SU-DHL-6 (cell line): Measurements from ENCODE around the gene COL13A1.

Source experiments
- H2AFZ ChIP-seq: fragments of 200-600 bp; sonication (generic); 2 replicates; pipeline ENCODE4 v1.6.1; 2014; ENCODE audit warnings: low read depth, mild to moderate bottlenecking, moderate library complexity, mixed read lengths, antibody characterized with exemption, low read length; ENCODE audit not compliant: severe bottlenecking
- H3F3A ChIP-seq: fragments of 200-600 bp; shearing (Covaris generic); 2 replicates; pipeline ENCODE4 v1.6.0; 2016; ENCODE audit warnings: antibody characterized with exemption, mild to moderate bottlenecking; ENCODE audit not compliant: insufficient read depth
- H3K27ac ChIP-seq: fragments of 200-600 bp; sonication (generic); 2 replicates; pipeline ENCODE4 v1.5.1; 2016; ENCODE audit warnings: low read depth, mild to moderate bottlenecking, low read length, moderate library complexity, mixed read lengths
- H3K27me3 ChIP-seq: fragments of 200-600 bp; sonication (generic), shearing (Covaris generic); 2 replicates; pipeline ENCODE4 v1.6.0; 2014; ENCODE audit warnings: mild to moderate bottlenecking, low read length
- H3K36me3 ChIP-seq: fragments of 200-600 bp; sonication (generic); 2 replicates; pipeline ENCODE4 v1.6.1; 2014; ENCODE audit warnings: mild to moderate bottlenecking, low read length, mixed read lengths
- H3K4me2 ChIP-seq: fragments of 300-600, 200-600 bp; shearing (Covaris generic), sonication (generic); 2 replicates; pipeline ENCODE4 v1.6.0; 2014; ENCODE audit warnings: low read length, low read depth, mild to moderate bottlenecking; ENCODE audit not compliant: poor library complexity, severe bottlenecking
- H3K4me3 ChIP-seq: fragments of 200-600 bp; sonication (generic); 2 replicates; pipeline ENCODE4 v1.5.1; 2014; ENCODE audit warnings: antibody characterized with exemption, low read length, mild to moderate bottlenecking, mixed read lengths; ENCODE audit not compliant: insufficient read depth, poor library complexity, severe bottlenecking
- H3K79me2 ChIP-seq: fragments of 200-600 bp; sonication (generic); 2 replicates; pipeline ENCODE4 v1.6.1; 2014; ENCODE audit warnings: mild to moderate bottlenecking, low read length, moderate library complexity; ENCODE audit not compliant: insufficient read depth
- H3K9ac ChIP-seq: fragments of 200-600 bp; sonication (generic); 2 replicates; pipeline ENCODE4 v1.7.0; 2014; ENCODE audit warnings: mild to moderate bottlenecking, low read length
- H3K9me2 ChIP-seq: fragments of 200-600 bp; sonication (generic); replicated peaks from 2 replicates; pipeline ENCODE4 v1.6.1; 2014; ENCODE audit warnings: low read length; ENCODE audit not compliant: insufficient read depth
- H3K9me3 ChIP-seq: fragments of 200-600 bp; sonication (generic); 2 replicates; pipeline ENCODE4 v1.6.1; 2014; ENCODE audit warnings: low read length, mixed read lengths; ENCODE audit not compliant: insufficient read depth
- H4K20me1 ChIP-seq: fragments of 200-600 bp; sonication (generic); 2 replicates; pipeline ENCODE4 v1.6.1; 2014; ENCODE audit warnings: low read depth, mild to moderate bottlenecking, antibody characterized with exemption, low read length, moderate library complexity, mixed read lengths
- CTCF ChIP-seq: fragments of 200-600 bp; sonication (generic); IDR thresholded peaks from one replicate; pipeline ENCODE4 v1.5.1; 2017; ENCODE audit warnings: antibody characterized with exemption, mild to moderate bottlenecking, low read length, moderate library complexity; ENCODE audit not compliant: insufficient read depth, poor library complexity, severe bottlenecking
- EZH2phosphoT487 ChIP-seq: fragments of 200-600 bp; sonication (generic), shearing (Covaris generic); conservative IDR thresholded peaks from 2 replicates; pipeline ENCODE4 v1.6.1; 2018; ENCODE audit warnings: mild to moderate bottlenecking, antibody characterized with exemption, low read length, moderate library complexity, mixed read lengths

COL13A1 gene

GRCh38 chr10:69807122-69807521 is 5.4 kb downstream of the COL13A1 start:
- Histone ChIP-seq H3K27me3 (no peaks in the 10 kb centered on the region), H3F3A (no peaks in the 10 kb centered on the region), H4K20me1 (no peaks in the 10 kb centered on the region), H2AFZ (no peak overlapping the region), H3K9me2 (no peaks in the 10 kb centered on the region), H3K9me3 (no peaks in the 10 kb centered on the region), H3K79me2 (no peaks in the 10 kb centered on the region), H3K4me2 (no peak overlapping the region), H3K36me3 (no peaks in the 10 kb centered on the region), H3K27ac (no peak overlapping the region), H3K4me3 (no peak overlapping the region), H3K9ac (no peak overlapping the region)
- no peak for TF ChIP-seq EZH2phosphoT487
- TF ChIP-seq CTCF = no peak

- H3K4me3 ChIP-seq = no peak overlapping the region
Observed at GRCh38 chr10:69807696-69808095, 6.0 kb downstream of the COL13A1 start.

GRCh38 chr10:69809318-69809717 is 7.6 kb downstream of the COL13A1 start:
- no peak overlapping the region for H3K9ac ChIP-seq
- H3K27me3 ChIP-seq = no peaks in the 10 kb centered on the region
- TF ChIP-seq CTCF (no peak), EZH2phosphoT487 (no peak)
- no peak overlapping the region for H3K27ac ChIP-seq
- no peaks in the 10 kb centered on the region for H3K9me2 ChIP-seq
- no peaks in the 10 kb centered on the region for H3K79me2 ChIP-seq
- no peaks in the 10 kb centered on the region for H3K9me3 ChIP-seq
- H3F3A ChIP-seq = no peaks in the 10 kb centered on the region
- H3K4me3 ChIP-seq = no peak overlapping the region
- H3K36me3 ChIP-seq = no peaks in the 10 kb centered on the region
- H2AFZ ChIP-seq = no peak overlapping the region
- no peak overlapping the region for H3K4me2 ChIP-seq
- H4K20me1 ChIP-seq = no peaks in the 10 kb centered on the region

More at GRCh38 chr10:69807696-69808095, 6.0 kb downstream of the COL13A1 start:
- Histone ChIP-seq H3K27me3 (no peaks in the 10 kb centered on the region), H3K79me2 (no peaks in the 10 kb centered on the region), H3K9me3 (no peaks in the 10 kb centered on the region), H3K27ac (no peak overlapping the region), H3K36me3 (no peaks in the 10 kb centered on the region), H3K9ac (no peak overlapping the region), H3F3A (no peaks in the 10 kb centered on the region), H3K4me2 (no peak overlapping the region), H4K20me1 (no peaks in the 10 kb centered on the region), H2AFZ (no peak overlapping the region), H3K9me2 (no peaks in the 10 kb centered on the region)
- no peak for TF ChIP-seq CTCF
- no peak for TF ChIP-seq EZH2phosphoT487
